ENCODE measurements around the gene MEP1A. TPM values are rescaled to one million over a fixed set of nuclear protein-coding genes. Genes with fewer than 3 reads are reported as not detected.

MEP1A gene
- total RNA-seq, 1 experiment from 2014 or later = not detected

- intact Hi-C loops (cut with micrococcal nuclease; ENCODE audit: unreplicated experiment) = no loop called here
- Histone ChIP-seq H3K27me3 (ENCODE audit: insufficient read depth, low read depth) (no peaks in the 10 kb centered on the region), H3K36me3 (ENCODE audit: low read depth) (peaks cover 65% of the 10 kb centered on the region), H3K9me3 (ENCODE audit: insufficient read depth, low read depth) (no peaks in the 10 kb centered on the region), H4K20me1 (ENCODE audit: insufficient read depth) (peaks cover 4% of the 10 kb centered on the region; the same call in 1 of the 2 replicates), H3K27ac (no peak overlapping the region), H2AFZ (no peak overlapping the region), H3F3A (ENCODE audit: insufficient read depth, low read depth) (peaks cover 26% of the 10 kb centered on the region), H3K4me2 (no peak overlapping the region), H3K79me2 (ENCODE audit: low read depth) (peaks cover 10% of the 10 kb centered on the region; the same call in 1 of the 2 replicates), H3K4me3 (no peak overlapping the region), H3K9me2 (ENCODE audit: insufficient read depth) (no peaks in the 10 kb centered on the region), H3K4me1 (replicated peaks; ENCODE audit: insufficient read depth) (no peaks in the 10 kb centered on the region; the same call in 1 of the 2 replicates)
- no TSS peak for BruUV-seq (replicated peaks)
- peak in 1 of 2 experiments; percentile 8 for DNase-seq
- ChIA-PET POLR2A (ENCODE audit: unreplicated experiment) (no interaction called here), CTCF (no interaction called here)
- TF ChIP-seq EZH2 (IDR thresholded peaks at IDR 0.05; ENCODE audit: low read depth) = no peak
These were observed 95.4 kb downstream of the MEP1A start for GRCh38 chr6:46888578-46888977.

Other genes with a start within 250 kb of the MEP1A start
- gene CYP39A1, start 140.6 kb upstream of the MEP1A start, total RNA-seq (2021) = 2.9 and 5.6 TPM in 2 replicates
- gene SLC25A27, start 140.4 kb upstream of the MEP1A start, total RNA-seq (2021) = 25.0 and 27.1 TPM in 2 replicates
- 0.23 and 0.57 TPM in 2 replicates for gene TDRD6, start 105.5 kb upstream of the MEP1A start, total RNA-seq (2021)
- 0.68 and 0.98 TPM in 2 replicates for gene PLA2G7, start 58.0 kb upstream of the MEP1A start, total RNA-seq (2021)
- not detected in 2 replicates for gene ANKRD66, start 46.5 kb upstream of the MEP1A start, total RNA-seq (2021)
- 23.1 and 40.0 TPM in 2 replicates for gene ADGRF5, start 128.5 kb downstream of the MEP1A start, total RNA-seq (2021)
- gene ADGRF1, start 248.9 kb downstream of the MEP1A start, total RNA-seq (2021) = 112 and 162 TPM in 2 replicates

Data from PC-9 (cell line).